ENCODE measurements around the gene WNK1.

Gene WNK1

DNA sequence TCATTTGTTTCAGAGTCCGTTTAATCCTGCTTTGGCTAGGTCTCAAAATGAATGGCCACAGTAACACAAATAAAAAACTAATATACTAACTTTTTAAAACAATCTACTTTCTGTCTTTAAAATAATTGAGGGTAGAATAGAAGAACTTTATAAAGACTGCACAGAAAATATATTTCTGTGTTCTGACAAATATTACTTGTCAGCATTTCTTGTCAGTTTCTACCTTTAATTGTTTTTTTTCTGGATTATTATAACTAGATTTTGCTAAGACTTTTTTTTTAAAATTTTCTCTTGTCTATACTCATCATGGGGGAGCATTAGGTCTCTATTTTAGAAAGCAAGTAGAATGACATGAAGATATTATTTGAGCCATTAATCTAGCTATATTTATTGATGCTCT, 110.9 kb downstream of the WNK1 start:
- no peak for DNase-seq (ENCODE audit: low spot score)

DNA sequence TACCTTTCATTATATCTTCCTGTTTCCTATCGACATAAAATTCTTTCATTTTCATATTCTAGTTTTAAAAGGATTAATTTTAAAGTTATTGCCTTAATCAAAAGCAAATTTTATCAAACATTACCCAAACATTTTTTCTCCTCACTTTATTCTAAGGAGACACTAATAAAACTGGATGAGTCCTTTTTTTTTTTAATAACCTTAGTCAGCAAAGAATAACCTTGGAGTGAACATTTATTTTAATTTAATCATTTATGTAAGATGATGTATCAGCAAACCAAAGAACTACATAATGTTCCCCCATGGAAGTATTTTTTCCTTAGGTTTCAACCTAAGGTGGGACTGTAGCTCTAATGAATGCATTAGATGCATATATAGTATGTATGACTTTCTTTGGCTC, 113.2 kb downstream of the WNK1 start:
- no peak for DNase-seq (ENCODE audit: low spot score)

DNA sequence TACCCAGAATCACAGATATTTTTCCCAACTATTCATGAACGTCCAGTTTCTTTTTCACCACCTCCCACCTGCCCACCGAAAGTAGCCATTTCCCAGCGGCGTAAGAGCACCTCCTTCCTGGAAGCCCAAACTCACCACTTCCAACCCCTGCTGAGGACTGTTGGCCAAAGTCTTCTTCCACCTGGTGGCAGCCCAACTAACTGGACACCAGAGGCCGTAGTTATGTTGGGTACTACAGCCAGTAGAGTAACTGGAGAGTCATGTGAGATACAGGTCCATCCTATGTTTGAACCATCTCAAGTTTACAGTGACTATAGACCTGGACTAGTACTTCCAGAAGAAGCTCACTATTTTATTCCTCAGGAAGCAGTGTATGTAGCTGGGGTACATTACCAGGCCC, 115.5 kb downstream of the WNK1 start:
- DNase-seq (ENCODE audit: low spot score): no peak

DNA sequence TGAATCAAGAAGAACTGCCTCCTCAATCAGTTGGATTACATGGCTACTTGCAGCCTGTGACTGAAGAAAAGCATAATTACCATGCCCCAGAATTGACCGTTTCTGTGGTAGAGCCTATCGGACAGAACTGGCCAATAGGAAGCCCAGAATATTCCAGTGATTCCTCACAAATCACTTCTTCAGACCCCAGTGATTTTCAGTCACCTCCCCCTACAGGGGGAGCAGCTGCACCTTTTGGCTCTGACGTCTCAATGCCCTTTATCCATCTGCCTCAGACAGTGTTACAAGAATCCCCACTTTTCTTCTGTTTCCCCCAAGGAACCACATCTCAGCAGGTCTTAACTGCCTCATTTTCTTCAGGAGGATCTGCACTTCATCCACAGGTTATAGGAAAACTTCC, 116.3 kb downstream of the WNK1 start:
- no peak for DNase-seq (ENCODE audit: low spot score)

DNA sequence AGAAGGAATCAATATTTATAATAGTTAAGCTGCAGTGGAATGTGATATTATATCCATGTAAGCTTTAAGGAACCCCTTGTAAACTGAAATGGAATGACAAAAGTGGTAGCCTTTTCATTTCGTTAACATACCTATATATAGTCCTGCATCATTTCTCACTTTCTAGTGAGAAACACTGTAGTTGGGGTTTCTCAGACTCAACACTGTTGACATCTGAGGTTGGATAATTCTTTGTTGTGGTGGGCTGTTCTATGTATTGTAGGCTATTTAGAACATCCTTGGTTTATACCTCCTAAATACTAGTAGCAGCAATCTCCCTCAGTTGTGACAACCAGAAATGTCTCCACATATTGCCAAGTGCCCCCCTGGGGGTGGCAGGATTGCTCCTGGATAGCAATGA, 118.0 kb downstream of the WNK1 start:
- DNase-seq (ENCODE audit: low spot score): no peak

DNA sequence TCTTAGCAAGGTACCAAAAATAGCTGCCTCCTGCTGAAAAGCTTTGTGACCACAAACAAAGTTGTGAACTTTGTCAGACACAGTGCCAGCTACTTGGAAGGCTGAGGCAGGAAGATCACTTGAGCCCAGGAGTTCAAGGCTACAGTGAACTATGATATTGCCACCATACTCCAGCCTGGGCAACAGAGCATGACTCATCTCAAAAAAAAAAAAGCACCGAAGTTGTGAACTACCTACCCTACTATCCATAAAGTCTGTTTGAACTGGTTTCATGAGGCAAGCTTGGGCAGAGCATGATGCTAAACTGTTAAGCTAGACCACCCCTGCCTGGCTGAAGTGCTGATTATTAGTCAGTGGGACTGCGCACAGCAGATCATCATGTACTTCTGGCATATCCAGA, 121.6 kb downstream of the WNK1 start:
- no peak for DNase-seq (ENCODE audit: low spot score)

DNA sequence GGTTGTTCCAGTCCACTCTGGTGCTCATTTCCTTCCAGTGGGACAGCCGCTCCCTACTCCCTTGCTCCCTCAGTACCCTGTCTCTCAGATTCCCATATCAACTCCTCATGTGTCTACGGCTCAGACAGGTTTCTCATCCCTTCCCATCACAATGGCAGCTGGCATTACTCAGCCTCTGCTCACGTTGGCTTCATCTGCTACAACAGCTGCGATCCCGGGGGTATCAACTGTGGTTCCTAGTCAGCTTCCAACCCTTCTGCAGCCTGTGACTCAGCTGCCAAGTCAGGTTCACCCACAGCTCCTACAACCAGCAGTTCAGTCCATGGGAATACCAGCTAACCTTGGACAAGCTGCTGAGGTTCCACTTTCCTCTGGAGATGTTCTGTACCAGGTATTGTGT, 127.3 kb downstream of the WNK1 start:
- DNase-seq (ENCODE audit: low spot score): no peak

DNA sequence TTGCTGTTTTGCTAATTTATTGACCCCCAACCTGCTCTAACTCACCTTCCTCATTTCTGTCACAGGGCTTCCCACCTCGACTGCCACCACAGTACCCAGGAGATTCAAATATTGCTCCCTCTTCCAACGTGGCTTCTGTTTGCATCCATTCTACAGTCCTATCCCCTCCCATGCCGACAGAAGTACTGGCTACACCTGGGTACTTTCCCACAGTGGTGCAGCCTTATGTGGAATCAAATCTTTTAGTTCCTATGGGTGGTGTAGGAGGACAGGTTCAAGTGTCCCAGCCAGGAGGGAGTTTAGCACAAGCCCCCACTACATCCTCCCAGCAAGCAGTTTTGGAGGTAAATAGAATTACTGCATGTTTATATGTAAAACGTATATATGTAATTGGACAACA, 128.3 kb downstream of the WNK1 start:
- no peak for DNase-seq (ENCODE audit: low spot score)

DNA sequence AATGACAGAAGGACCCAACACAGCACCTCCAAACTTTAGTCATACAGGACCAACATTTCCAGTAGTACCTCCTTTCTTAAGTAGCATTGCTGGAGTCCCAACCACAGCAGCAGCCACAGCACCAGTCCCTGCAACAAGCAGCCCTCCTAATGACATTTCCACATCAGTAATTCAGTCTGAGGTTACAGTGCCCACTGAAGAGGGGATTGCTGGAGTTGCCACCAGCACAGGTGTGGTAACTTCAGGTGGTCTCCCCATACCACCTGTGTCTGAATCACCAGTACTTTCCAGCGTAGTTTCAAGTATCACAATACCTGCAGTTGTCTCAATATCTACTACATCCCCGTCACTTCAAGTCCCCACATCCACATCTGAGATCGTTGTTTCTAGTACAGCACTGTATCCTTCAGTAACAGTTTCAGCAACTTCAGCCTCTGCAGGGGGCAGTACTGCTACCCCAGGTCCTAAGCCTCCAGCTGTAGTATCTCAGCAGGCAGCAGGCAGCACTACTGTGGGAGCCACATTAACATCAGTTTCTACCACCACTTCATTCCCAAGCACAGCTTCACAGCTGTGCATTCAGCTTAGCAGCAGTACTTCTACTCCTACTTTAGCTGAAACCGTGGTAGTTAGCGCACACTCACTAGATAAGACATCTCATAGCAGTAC, 132.5 kb downstream of the WNK1 start:
- DNase-seq (ENCODE audit: low spot score): no peak

DNA sequence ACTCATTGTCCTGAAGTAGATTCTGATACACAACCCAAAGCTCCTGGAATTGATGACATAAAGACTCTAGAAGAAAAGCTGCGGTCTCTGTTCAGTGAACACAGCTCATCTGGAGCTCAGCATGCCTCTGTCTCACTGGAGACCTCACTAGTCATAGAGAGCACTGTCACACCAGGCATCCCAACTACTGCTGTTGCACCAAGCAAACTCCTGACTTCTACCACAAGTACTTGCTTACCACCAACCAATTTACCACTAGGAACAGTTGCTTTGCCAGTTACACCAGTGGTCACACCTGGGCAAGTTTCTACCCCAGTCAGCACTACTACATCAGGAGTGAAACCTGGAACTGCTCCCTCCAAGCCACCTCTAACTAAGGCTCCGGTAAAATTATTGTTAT, 133.3 kb downstream of the WNK1 start:
- DNase-seq (ENCODE audit: low spot score): no peak

DNA sequence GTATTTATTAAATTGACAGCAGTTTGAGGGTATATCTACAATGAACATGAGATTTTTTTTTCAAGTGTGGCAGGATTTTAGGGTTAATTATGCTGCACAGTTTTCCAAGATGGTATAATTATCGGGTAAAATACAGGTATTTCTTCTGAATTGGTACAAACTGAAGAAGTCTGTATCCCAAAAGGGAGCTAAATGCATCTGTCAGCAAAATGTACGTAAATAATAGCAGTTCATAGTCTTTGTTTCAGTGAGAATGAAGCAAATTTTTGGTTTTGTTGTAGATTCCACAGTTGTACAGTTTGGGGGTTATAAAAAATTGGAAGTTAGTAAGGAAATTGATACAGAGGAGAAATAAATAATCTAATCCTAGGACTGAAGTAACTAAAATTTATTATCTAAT, 133.8 kb downstream of the WNK1 start:
- no peak for DNase-seq (ENCODE audit: low spot score)

DNA sequence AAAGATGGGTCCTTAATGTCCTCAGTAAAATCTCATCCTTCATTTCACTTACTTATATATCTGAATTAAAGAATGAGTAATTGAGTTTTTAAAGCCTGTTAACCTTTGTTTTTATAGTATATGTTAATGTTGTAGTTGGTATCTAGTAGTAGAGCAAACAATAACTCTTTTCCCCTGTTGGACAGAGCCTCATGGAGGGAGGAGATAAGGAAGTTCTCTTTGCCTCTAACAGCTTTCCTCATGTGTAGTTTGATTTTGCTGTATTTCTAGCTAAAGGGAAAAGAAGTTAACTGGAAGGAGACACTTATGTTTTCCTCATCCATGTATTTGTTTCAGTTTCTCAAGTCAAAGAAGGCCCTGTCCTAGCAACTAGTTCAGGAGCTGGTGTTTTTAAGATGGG, 141.8 kb downstream of the WNK1 start:
- no peak for DNase-seq (ENCODE audit: low spot score)

DNA sequence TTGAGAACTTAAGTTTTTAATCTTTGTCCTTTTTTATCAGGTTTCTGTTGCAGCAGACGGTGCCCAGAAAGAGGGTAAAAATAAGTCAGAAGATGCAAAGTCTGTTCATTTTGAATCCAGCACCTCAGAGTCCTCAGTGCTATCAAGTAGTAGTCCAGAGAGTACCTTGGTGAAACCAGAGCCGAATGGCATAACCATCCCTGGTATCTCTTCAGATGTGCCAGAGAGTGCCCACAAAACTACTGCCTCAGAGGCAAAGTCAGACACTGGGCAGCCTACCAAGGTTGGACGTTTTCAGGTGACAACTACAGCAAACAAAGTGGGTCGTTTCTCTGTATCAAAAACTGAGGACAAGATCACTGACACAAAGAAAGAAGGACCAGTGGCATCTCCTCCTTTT, 143.7 kb downstream of the WNK1 start:
- no peak for DNase-seq (ENCODE audit: low spot score)

DNA sequence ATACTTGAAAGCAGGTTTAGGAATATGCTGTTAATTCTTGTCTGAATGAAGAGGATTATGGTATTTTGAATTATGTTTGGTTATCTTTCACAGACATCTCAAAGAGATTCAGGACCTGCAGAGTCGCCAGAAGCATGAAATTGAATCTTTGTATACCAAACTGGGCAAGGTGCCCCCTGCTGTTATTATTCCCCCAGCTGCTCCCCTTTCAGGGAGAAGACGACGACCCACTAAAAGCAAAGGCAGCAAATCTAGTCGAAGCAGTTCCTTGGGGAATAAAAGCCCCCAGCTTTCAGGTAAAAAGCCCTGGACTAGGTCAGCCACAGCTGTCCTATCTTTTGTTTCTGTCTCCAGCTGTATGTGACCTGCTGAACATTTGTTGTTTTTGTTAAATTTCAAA, 145.0 kb downstream of the WNK1 start:
- DNase-seq (ENCODE audit: low spot score): no peak

DNA sequence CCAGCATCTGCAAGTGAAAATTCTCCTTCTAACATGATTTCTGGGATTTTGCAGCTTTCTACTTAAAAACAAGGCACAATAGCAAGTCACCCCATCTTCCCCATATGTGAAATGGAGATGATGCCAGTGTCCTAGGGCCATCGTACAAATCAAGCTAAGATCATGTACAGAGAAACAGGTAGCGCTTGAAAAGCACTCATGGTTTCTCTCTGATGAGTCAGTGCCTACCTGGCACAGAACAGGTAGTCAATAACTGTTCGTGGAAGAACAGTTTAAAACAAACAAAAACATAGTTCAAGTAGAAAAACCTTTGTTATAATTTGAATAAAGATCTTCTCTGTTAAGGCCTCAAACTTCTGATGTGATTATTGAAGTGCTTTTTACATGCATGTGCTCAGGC, 150.2 kb downstream of the WNK1 start:
- DNase-seq (ENCODE audit: low spot score): no peak

DNA sequence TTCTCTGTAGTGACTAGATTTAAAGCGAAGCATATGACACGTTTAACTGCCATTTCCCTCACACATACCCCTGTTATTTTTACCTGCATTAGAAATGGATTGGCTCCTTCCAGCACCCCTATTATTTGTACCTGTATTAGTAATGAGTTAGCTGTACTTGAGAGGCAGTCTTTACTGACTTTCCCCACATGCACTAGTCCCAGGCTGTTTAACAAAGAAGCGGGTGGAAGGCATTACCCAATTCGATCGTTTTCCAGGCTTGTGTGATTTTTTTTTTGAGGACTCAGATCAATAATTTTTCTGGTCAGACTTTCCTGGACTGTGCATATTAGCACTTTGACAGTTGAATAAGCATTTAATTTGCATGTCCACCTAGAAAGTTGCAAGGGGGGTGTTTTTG, 150.7 kb downstream of the WNK1 start:
- no peak for DNase-seq (ENCODE audit: low spot score)

DNA sequence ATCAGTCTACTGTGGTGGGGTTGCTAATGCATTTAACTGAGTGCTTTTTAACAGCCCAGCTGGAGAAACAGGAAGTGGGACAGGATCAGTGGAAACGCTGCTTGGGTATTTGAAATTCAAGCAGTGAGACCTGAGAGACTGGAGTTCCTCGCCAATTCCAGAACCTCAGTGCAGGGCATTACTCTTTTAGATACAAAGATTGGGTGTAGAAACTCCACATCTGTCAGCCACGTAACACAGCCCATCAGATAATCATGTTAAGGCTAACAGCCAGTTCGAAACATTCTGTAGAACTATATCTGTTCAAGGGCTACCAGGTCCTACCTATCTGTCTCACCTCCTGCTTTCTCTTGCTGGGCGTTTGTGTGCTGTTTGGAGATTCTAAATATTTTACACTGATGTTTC, 151.6 kb downstream of the WNK1 start:
- DNase-seq (ENCODE audit: low spot score): no peak

DNA sequence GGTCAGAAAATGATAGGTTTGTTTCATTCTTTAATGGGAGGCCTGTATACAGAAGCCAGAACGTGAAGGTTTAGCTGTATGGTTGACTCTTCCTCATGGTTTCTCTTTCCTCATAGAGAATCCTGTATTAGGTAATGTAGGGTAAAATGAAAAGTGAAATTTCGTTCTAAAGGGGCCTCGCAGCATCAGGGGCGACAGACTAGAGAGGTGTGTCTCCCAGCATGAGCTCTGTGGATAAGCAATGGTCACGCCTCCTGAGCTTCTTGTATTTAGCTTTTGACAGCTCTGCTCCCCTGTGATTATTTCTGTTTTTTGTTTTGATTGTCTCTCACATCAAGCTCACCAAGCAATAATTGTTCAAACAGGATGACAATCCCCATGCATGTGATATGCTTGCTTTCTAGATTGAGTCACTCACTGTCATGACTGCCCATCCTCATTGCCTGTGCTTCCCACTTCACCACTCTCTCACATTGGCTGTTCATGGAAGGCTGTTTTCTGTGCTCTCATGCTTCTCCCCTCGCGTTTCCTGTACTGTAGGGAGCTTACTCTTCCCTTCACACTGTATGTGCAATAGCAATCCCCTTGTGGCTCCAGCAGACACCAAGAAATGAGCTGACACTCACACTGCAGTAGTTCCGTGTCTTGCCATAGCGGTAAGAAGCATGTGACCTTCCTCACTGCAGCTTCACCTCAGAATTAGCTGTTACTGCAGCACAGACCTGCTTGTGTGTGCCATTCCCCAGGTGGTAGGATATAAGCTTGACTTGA, 153.1 kb downstream of the WNK1 start:
- DNase-seq (ENCODE audit: low spot score): no peak

DNA sequence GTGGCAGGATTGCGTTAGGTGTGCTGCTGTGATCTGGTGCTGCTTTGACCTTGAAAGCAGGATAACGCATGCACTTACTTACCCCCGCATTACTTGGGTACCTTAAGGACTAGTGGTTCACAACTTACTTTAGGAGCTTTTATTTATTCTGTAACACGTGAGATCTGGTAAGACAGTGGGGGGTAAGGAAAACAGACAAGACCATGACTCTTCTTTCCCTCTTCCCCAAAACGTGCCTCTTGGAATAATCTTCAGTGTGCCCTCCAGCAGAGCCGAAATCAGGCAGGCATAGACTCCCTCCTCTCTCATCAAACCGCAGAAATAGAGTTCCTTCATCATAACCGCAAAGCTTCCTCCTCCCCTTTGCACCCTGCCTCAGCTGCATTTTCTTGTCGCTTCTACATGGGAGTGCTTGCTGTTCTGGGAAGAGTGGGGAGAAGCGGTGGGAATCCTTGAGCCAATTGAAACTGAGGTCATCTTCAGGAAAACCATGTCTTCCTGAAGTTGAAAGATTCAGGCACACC, 153.7 kb downstream of the WNK1 start:
- DNase-seq (ENCODE audit: low spot score): no peak

DNA sequence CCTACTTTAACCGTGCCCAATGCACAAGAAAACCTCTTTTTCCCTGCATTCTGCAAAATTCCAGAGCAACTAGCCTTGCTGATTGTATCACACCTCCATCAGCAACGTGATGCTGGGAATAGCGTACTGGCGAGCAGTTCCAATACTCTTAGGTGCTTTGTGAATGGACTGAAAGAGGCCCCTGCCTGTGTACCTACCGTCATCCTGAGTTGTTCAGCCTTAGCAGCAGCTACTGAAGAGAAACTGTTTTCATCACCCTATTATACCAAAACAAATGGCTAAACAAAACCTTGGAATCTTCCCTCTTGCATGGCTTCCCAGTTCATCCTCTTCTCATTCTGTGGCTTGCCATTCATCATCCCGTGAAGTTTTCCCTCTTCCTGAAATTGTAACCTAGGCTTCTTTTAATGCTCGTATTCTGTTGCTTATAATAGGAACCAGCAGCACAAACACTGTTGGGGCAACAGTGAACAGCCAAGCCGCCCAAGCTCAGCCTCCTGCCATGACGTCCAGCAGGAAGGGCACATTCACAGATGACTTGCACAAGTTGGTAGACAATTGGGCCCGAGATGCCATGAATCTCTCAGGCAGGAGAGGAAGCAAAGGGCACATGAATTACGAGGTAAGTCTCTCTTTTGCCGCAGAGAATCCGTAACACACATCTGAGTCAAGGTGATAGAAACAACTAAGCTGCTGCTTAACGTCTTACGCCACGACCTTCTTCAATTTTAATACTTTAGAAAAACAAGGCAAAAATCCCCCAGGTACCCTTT, 155.2 kb downstream of the WNK1 start:
- DNase-seq (ENCODE audit: low spot score): no peak

DNA sequence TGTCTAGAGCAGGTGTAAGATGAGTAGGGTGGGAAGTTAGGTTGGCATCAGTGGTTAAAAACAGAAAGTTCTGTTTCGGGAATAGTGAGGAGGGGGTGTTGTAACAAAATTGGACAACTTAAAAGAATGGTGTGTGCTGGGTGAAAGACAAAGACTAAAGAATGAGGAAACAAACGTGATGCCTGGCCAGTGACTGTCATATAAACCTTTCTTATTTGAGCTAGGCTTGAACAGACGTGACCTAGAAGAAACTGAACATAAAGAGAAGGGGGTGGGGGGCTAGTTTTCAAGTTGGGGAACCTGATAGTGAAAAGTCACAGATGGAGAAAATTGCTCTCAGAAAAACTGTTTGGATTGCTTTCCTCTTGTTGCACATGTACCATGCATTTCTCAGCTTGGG, 157.5 kb downstream of the WNK1 start:
- no peak for DNase-seq (ENCODE audit: low spot score)

DNA sequence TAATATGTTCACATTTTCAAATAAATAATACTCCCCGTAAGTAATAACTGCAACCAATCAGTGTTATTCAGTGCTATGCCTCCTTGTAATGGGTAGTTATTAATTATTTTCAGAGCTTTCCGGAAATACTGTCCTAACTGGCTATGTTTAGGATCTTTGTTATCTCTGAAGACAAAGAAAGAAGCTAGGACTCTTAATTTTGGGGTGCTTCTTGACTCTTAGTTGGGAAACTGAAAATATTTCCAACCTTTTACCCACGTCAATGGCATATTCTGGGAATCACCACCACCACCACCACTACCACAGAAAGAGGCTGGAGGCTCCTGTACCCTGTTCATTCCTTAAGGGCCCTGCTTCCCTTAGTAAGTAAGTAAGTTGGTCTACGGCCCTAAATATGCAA, 158.0 kb downstream of the WNK1 start:
- DNase-seq (ENCODE audit: low spot score): no peak

DNA sequence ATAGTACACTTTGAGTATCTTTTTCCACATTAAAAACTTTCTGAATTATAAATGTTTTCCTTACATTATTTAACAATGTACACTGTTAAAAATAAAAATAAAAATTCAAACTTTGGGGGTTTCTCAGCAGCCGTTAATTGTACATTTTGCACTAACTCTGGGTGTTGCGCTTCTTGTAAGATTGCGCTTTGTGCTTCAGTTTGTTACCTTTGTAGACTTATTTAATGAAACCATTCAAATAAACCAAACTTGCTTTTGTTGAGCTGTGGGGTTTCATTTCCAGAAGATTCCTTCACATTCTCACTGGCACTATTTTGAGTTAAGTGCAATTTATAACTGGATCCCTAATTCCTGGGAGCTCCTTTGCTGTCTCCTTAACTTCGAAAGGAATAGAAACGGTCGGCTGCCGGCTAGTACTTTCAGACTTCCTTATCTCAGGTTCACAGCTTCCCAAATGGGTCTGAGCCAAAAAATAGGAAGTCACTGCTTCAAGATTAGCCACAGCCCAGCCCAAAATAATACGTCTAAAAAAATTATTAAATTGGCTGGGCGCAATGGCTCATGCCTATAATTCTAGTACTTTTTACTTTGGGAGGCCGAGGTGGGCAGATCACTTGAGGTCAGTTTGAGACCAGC, 158.9 kb downstream of the WNK1 start:
- no peak for DNase-seq (ENCODE audit: low spot score)

All from CD4-positive, alpha-beta T cell treated with Interleukin-6 at 100 ng/mL for 8 hours (primary cell).